ENCODE data around the gene DENND1B.

DNA sequence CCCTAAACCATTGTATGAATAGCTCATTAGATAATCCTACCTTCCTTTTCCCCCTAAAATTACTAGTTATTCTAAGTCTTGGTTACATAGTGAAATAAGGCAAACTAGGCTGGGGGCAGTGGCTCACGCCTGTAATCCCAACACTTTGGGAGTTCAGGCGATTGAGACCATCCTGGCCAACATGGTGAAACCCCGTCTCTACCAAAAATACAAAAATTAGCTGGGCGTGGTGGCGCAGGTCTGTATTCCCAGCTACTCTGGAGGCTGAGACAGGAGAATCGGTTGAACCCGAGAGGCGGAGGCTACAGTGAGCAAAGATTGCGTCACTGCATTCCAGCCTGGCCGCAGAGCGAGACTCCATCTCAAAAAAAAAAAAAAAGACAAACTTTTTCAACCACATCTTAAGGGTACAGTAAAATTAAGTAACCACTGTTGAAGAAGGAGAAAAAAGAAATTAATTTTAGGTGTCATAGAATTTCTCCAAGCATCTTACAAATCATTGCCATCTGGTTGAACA lies 108.5 kb downstream of the DENND1B start:
- TF ChIP-seq, protein P1, sequence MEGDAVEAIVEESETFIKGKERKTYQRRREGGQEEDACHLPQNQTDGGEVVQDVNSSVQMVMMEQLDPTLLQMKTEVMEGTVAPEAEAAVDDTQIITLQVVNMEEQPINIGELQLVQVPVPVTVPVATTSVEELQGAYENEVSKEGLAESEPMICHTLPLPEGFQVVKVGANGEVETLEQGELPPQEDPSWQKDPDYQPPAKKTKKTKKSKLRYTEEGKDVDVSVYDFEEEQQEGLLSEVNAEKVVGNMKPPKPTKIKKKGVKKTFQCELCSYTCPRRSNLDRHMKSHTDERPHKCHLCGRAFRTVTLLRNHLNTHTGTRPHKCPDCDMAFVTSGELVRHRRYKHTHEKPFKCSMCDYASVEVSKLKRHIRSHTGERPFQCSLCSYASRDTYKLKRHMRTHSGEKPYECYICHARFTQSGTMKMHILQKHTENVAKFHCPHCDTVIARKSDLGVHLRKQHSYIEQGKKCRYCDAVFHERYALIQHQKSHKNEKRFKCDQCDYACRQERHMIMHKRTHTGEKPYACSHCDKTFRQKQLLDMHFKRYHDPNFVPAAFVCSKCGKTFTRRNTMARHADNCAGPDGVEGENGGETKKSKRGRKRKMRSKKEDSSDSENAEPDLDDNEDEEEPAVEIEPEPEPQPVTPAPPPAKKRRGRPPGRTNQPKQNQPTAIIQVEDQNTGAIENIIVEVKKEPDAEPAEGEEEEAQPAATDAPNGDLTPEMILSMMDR (conservative IDR thresholded peaks at IDR 0.05; ENCODE audit: low read length): no peak
- no peak for TF ChIP-seq EZH2phosphoT487 (IDR thresholded peaks at IDR 0.05; ENCODE audit: borderline replicate concordance)
